ENCODE data around the gene DGKZ. TPM values are rescaled to one million over a fixed set of nuclear protein-coding genes. Genes with fewer than 3 reads are reported as not detected.

Gene DGKZ
- total and polyA plus RNA-seq, 2 of the 13 experiments (the other 11 are each of a cell fraction or from before 2014, with no cell fraction given) = 15.8 to 20.7 TPM

- TF ChIP-seq SMAD9 (CRISPR knock-in tag; IDR thresholded peaks at IDR 0.05) (0 out of 2 replicates have a peak, but pooled peaks have one; percentile 66), ZNF280D (CRISPR knock-in tag; IDR thresholded peaks at IDR 0.05) (peak; percentile 71; the same call in 1 of the 2 replicates), SNAPC5 (CRISPR knock-in tag; IDR thresholded peaks at IDR 0.05; ENCODE audit: borderline replicate concordance) (no peak), PLRG1 (conservative IDR thresholded peaks at IDR 0.05) (no peak), TCF7L2 (IDR thresholded peaks at IDR 0.05; ENCODE audit: low read depth, low read length) (no peak), NFKB2 (CRISPR knock-in tag; IDR thresholded peaks at IDR 0.05; ENCODE audit: borderline replicate concordance) (0 out of 2 replicates have a peak, but pooled peaks have one; percentile 19), ZNF280B (CRISPR knock-in tag; IDR thresholded peaks at IDR 0.05; ENCODE audit: borderline replicate concordance) (no peak; the same call in 1 of the 2 replicates), KLF16 (CRISPR knock-in tag; IDR thresholded peaks at IDR 0.05) (peak; percentile 43 to 53; a peak in 1 of 4 replicates), ZNF407 (CRISPR knock-in tag; IDR thresholded peaks at IDR 0.05; ENCODE audit: not compliant biosample characterization) (peak; percentile 22), ZNF263 (CRISPR knock-in tag; IDR thresholded peaks at IDR 0.05) (peak; percentile 61; the same call in 1 of the 2 replicates), ZNF749 (CRISPR knock-in tag; IDR thresholded peaks at IDR 0.05; ENCODE audit: borderline replicate concordance) (no peak), FOXO4 (CRISPR knock-in tag; conservative IDR thresholded peaks at IDR 0.05) (no peak)
These were observed 42.4 kb downstream of the DGKZ start (continued) for GRCh38 chr11:46389450-46390330.

All from HepG2 (cell line).